Sigmoid colon (tissue), 4 donors: ENCODE data around the gene PRAMEF17.
"Not testable (repeated sequence)": the region's sequence is repeated elsewhere in the genome, so short reads cannot be mapped to it uniquely, and the experiment has no call there.

Experiments used
- EP300 ChIP-seq, 4 donors: sonication (generic); formaldehyde crosslinking; IDR thresholded peaks; one replicate each; pipeline ENCODE4 v1.6.1; 2017; ENCODE audit warnings: antibody characterized with exemption in 4 of 4
- POLR2A ChIP-seq, 2 donors: fragments of 450-650 bp; IDR thresholded peaks; one replicate each; pipeline ENCODE4 v1.6.1; 2016; ENCODE audit warnings: antibody characterized with exemption in 2 of 2, mild to moderate bottlenecking in 2 of 2, moderate library complexity in 2 of 2
- POLR2AphosphoS5 ChIP-seq, 4 donors: sonication (generic); formaldehyde crosslinking; IDR thresholded peaks; one replicate each; pipeline ENCODE4 v1.6.1; 2017; ENCODE audit warnings: antibody characterized with exemption in 4 of 4
- TF ChIP-seq, protein P1 (sequence below), 4 experiments: fragments of 450-650 bp in 3 of 4; fragments of 200-600 bp in 1 of 4; IDR thresholded peaks; one replicate each; pipeline ENCODE4 v1.5.1; 2016 to 2019; ENCODE audit warnings: antibody characterized with exemption in 4 of 4, mild to moderate bottlenecking in 3 of 4, moderate library complexity in 2 of 4

DNA sequence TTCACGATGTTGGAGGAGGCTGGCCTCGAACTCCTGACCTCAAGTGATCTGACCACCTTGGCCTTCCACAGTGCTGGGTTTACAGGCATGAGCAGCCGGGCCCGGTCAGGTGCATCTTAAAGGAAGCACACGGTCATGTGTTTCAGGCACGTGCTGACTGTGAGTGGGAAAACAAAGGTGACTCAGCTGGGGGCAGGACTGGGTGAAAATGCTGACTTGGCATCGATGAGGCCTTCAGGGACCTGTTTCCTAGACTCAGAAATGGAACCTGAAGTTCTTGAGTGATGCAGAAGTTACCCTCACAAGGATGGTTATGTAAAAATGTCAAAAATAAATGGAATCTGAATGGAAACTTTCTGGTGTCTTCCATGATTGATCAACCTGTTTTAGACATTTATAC is 3.6 kb downstream of the PRAMEF17 start:
- not testable (repeated sequence) for TF ChIP-seq POLR2AphosphoS5, POLR2A, EP300 (IDR thresholded peaks at IDR 0.05)
- TF ChIP-seq, protein P1, sequence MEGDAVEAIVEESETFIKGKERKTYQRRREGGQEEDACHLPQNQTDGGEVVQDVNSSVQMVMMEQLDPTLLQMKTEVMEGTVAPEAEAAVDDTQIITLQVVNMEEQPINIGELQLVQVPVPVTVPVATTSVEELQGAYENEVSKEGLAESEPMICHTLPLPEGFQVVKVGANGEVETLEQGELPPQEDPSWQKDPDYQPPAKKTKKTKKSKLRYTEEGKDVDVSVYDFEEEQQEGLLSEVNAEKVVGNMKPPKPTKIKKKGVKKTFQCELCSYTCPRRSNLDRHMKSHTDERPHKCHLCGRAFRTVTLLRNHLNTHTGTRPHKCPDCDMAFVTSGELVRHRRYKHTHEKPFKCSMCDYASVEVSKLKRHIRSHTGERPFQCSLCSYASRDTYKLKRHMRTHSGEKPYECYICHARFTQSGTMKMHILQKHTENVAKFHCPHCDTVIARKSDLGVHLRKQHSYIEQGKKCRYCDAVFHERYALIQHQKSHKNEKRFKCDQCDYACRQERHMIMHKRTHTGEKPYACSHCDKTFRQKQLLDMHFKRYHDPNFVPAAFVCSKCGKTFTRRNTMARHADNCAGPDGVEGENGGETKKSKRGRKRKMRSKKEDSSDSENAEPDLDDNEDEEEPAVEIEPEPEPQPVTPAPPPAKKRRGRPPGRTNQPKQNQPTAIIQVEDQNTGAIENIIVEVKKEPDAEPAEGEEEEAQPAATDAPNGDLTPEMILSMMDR (IDR thresholded peaks at IDR 0.05) = not testable (repeated sequence)
